GM12878 (cell line): ENCODE results near the gene CCDC87. TPM values are rescaled to one million over a fixed set of nuclear protein-coding genes. Genes with fewer than 3 reads are reported as not detected.

Experiments used
- ATAC-seq: fragments of 200-7000 bp; cut with Tn5 transposase; 3 replicates; pipeline ENCODE4 v1.9.1; 2020; ENCODE audit warnings: mild to moderate bottlenecking, moderate library complexity
- BruUV-seq: library from RNA; stranded (reverse); fragments of 400-500 nt; replicated peaks from 2 replicates; lab custom pipeline; 2021; lab: Mats Ljungman, UMichigan
- CTCF ChIA-PET: fragments of 300-600 bp; sonication (Branson Sonifier 250); formaldehyde crosslinking; extraction: SDS; loops from one replicate; lab custom pipeline; 2021; ENCODE audit warnings: inconsistent platforms; lab: Yijun Ruan, JAX
- POLR2A ChIA-PET: fragments of 350-600 bp; formaldehyde crosslinking; extraction: SDS; loops from one replicate; lab custom pipeline; 2021; ENCODE audit warnings: inconsistent platforms; lab: Charles Lee
- RAD21 ChIA-PET: fragments of 300-600 bp; sonication (Branson Sonifier 250); formaldehyde crosslinking; loops from one replicate; lab custom pipeline; 2023; ENCODE audit warnings: antibody characterized with exemption; ENCODE audit not compliant: unreplicated experiment; lab: Charles Lee
- SMC1A ChIA-PET: fragments of 300-600 bp; sonication (Branson Sonifier 250); formaldehyde crosslinking; loops from one replicate; lab custom pipeline; 2023; ENCODE audit not compliant: unreplicated experiment, uncharacterized antibody; lab: Charles Lee
- DNase-seq: peaks from one replicate; pipeline ENCODE4 v3.0.0-alpha.2; 2011; ENCODE audit warnings: low read depth, low spot score
- FAIRE-seq: peaks from 3 replicates; lab custom pipeline; 2011; peaks lifted over from hg19 to GRCh38; lab: Jason Lieb, UNC
- H2AFZ ChIP-seq: 2 replicates; pipeline ENCODE4 v1.6.0; 2011; ENCODE audit warnings: low read depth, low read length, control low read depth; ENCODE audit not compliant: control insufficient read depth
- H3K27ac ChIP-seq: 2 replicates; pipeline ENCODE4 v1.5.1; 2011; ENCODE audit warnings: control low read depth; ENCODE audit not compliant: control insufficient read depth, insufficient read depth
- H3K27me3 ChIP-seq, 2 experiments: replicated peaks in 1 of 2; 2 replicates each; pipeline versions ENCODE4 v1.6.0 to v1.6.1; 2011; ENCODE audit warnings: low read length in 1 of 2; ENCODE audit not compliant: control insufficient read depth in 2 of 2, insufficient read depth in 2 of 2
- H3K36me3 ChIP-seq, 2 experiments: 2 replicates each; pipeline ENCODE4 v1.5.1; 2011; ENCODE audit warnings: low read length in 1 of 2; ENCODE audit not compliant: control insufficient read depth in 2 of 2, insufficient read depth in 2 of 2
- H3K4me1 ChIP-seq: 2 replicates; pipeline ENCODE4 v1.6.1; 2011; ENCODE audit warnings: mild to moderate bottlenecking, low read length, moderate library complexity, mixed read lengths; ENCODE audit not compliant: control insufficient read depth, insufficient read depth
- H3K4me2 ChIP-seq: 2 replicates; pipeline ENCODE4 v1.6.0; 2011; ENCODE audit warnings: control low read depth; ENCODE audit not compliant: control insufficient read depth, insufficient read depth
- H3K4me3 ChIP-seq: fragments of 200-600 bp; sonication (generic); 2 replicates; pipeline ENCODE4 v1.5.1; 2016
- H3K79me2 ChIP-seq: 2 replicates; pipeline ENCODE4 v1.6.0; 2011; ENCODE audit warnings: low read length; ENCODE audit not compliant: control insufficient read depth, insufficient read depth
- H3K9ac ChIP-seq: 2 replicates; pipeline ENCODE4 v1.8.0; 2011; ENCODE audit warnings: low read length, control low read depth, mixed read lengths; ENCODE audit not compliant: control insufficient read depth, insufficient read depth
- H3K9me3 ChIP-seq: replicated peaks from 3 replicates; pipeline ENCODE4 v1.5.1; 2011; ENCODE audit warnings: mild to moderate bottlenecking, low read length; ENCODE audit not compliant: control insufficient read depth, insufficient read depth
- H4K20me1 ChIP-seq: 2 replicates; pipeline ENCODE4 v1.6.0; 2011; ENCODE audit not compliant: control insufficient read depth, insufficient read depth
- NFYB ChIP-seq: IDR thresholded peaks from 2 replicates; pipeline ENCODE4 v1.6.1; 2011; ENCODE audit warnings: low read depth, mild to moderate bottlenecking, low read length, improper control_type of control experiment, moderate library complexity; ENCODE audit not compliant: insufficient read depth
- RFX5 ChIP-seq: IDR thresholded peaks from 2 replicates; pipeline ENCODE4 v1.6.1; 2011; ENCODE audit warnings: low read depth, low read length, improper control_type of control experiment
- SRF ChIP-seq, 2 experiments: IDR thresholded peaks; 2 replicates each; pipeline ENCODE4 v1.6.1; 2011; ENCODE audit warnings: low read depth in 2 of 2, low read length in 2 of 2, mild to moderate bottlenecking in 1 of 2, moderate library complexity in 1 of 2
- WGBS: methylation state at CpG from one replicate; pipeline ENCODE4 v1.1.6; 2016; ENCODE audit warnings: low lambda C conversion rate; ENCODE audit not compliant: insufficient replicate concordance, insufficient coverage; ENCODE audit errors: missing lambda C conversion rate; 5-methylcytosine and 5-hydroxymethylcytosine counted together
- in situ Hi-C: fragments of 300-500 bp; cut with MboI; formaldehyde crosslinking; loops from 9 replicates; pipeline ENCODE4 v1.14.3; 2018; ENCODE audit warnings: mixed read lengths
- intact Hi-C: fragments of 100-400 bp; cut with micrococcal nuclease; formaldehyde crosslinking; loops from one replicate; pipeline ENCODE4 v1.14.2; 2022; ENCODE audit not compliant: unreplicated experiment
- polyA plus RNA-seq, 11 experiments: library from polyadenylated mRNA; depleted of rRNA in 4 of 11; unstranded in 6 of 11; stranded (reverse) in 5 of 11; fragments of >200 nt; fragmentation: Nextera tagmentation in 4 of 11; fragmentation: Illumina TruSeq in 1 of 11; extraction: Ambion mirVana in 4 of 11; extraction: Trizol in 1 of 11; gene quantifications; 1 replicate in 1 of 11; 2 replicates in 10 of 11; pipeline versions ENCODE4 v1.2.1 to v1.2.3, GENCODE V29; 2011 to 2016; ENCODE audit warnings: inconsistent platforms in 2 of 11, missing spikeins in 2 of 11, low read depth in 1 of 11
- total RNA-seq, 4 experiments: library from RNA; depleted of rRNA in 3 of 4; stranded (reverse); fragments of >200 nt in 3 of 4; fragmentation: Illumina TruSeq in 1 of 4; extraction: Trizol in 1 of 4; gene quantifications; 2 replicates each; pipeline versions ENCODE4 v1.2.1 to v1.2.3, GENCODE V29; 2013 to 2021
- TF ChIP-seq, protein P1 (sequence below): fragments of 450-650 bp; conservative IDR thresholded peaks from 2 replicates; pipeline ENCODE4 v1.6.1; 2017; ENCODE audit warnings: mild to moderate bottlenecking, moderate library complexity
- TF ChIP-seq, protein P2 (sequence below): fragments of 450-650 bp; IDR thresholded peaks from 2 replicates; pipeline ENCODE4 v1.6.1; 2018; ENCODE audit warnings: borderline replicate concordance, mild to moderate bottlenecking; ENCODE audit not compliant: partially characterized antibody
- TF ChIP-seq, protein P3 (sequence below): fragments of 450-650 bp; IDR thresholded peaks from 2 replicates; pipeline ENCODE4 v1.6.1; 2017; ENCODE audit warnings: mild to moderate bottlenecking, low read depth, inconsistent platforms; ENCODE audit not compliant: poor library complexity, severe bottlenecking
- TF ChIP-seq, protein P4 (sequence below): fragments of 450-650 bp; IDR thresholded peaks from 2 replicates; pipeline ENCODE4 v1.6.1; 2016; ENCODE audit warnings: mild to moderate bottlenecking

CCDC87 gene
- total and polyA plus RNA-seq, 10 of the 15 experiments (the other 5 are each of a cell fraction or from before 2014, with no cell fraction given): 0.02 to 0.17 (median 0.09) TPM; not detected in 3

DNA sequence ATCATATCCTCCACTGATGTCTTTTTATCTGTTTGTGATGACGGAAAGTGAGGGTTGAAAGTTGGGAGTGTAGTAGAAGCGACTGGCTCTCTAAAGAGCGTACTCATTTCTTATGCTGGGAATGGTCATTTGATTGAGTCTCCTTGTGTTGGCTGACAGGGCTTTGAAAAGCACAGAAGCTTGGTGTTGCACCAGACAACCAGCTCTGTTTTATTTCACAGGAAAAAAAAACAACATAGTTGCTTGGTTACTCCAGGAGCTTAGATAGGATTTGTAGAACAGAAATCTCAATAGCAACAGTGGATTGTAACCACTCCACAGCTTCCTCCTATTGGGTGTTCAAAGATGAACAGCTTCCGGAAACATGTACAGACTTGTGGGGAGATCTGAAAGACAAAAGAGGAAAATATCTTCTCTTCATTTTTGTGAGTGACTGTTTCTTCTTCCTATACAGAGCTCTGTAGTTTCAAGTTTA lies 26.3 kb upstream of the CCDC87 start:
- peak overlapping the region; percentile 70 for H3K9ac ChIP-seq
- H2AFZ ChIP-seq: no peak overlapping the region
- BruUV-seq: no TSS peak
- CTCF ChIA-PET: interaction anchor here (0.6 to 10.1 kb wide), 8 partner anchors 17 to 884 kb away, joined by 3 to 71 read pairs (median 4); partner anchors contain the start of genes CCDC87, CCS, RBM4 and RBM4B
- FAIRE-seq: no peak
- peak overlapping the region; percentile 40 for H3K27ac ChIP-seq
- POLR2A ChIA-PET: interaction anchor here (0.8 to 8.7 kb wide), 8 partner anchors 9 to 40 kb away, joined by 3 to 105 read pairs (median 4); partner anchors contain the start of genes CCDC87, CCS and RBM4
- H3K27me3 ChIP-seq: no peaks in the 10 kb centered on the region
- H3K4me2 ChIP-seq: peak overlapping the region; percentile 64
- H3K4me3 ChIP-seq: peak overlapping the region; percentile 90
- peaks cover 6 to 24% of the 10 kb centered on the region in 2 experiments; a peak in 3 of 4 replicates for H3K36me3 ChIP-seq
- H3K4me1 ChIP-seq: 0 out of 2 replicates have a peak, but pooled peaks cover 2% of the 10 kb centered on the region
- RAD21 ChIA-PET: interaction anchor here (0.6 to 3.8 kb wide), 10 partner anchors 10 to 73 kb away, joined by 3 to 25 read pairs (median 4); partner anchors contain the start of genes ACTN3, CCDC87, CCS and RBM4
- intact Hi-C loops (no loop called here), in situ Hi-C loops (no loop called here)
- WGBS: 36% methylated on average over 4 of the region's 4 CpGs
- peak; percentile 26 for ATAC-seq
- H3K79me2 ChIP-seq: peaks cover 81% of the 10 kb centered on the region
- no peak for DNase-seq
- TF ChIP-seq RFX5 (peak; percentile 49; the same call in 1 of the 2 replicates), SRF (IDR thresholded peaks at IDR 0.05; ENCODE audit: low read depth in 2 of 2, low read length in 2 of 2) (no peak), NFYB (peak; percentile 86)
- TF ChIP-seq, protein P1, sequence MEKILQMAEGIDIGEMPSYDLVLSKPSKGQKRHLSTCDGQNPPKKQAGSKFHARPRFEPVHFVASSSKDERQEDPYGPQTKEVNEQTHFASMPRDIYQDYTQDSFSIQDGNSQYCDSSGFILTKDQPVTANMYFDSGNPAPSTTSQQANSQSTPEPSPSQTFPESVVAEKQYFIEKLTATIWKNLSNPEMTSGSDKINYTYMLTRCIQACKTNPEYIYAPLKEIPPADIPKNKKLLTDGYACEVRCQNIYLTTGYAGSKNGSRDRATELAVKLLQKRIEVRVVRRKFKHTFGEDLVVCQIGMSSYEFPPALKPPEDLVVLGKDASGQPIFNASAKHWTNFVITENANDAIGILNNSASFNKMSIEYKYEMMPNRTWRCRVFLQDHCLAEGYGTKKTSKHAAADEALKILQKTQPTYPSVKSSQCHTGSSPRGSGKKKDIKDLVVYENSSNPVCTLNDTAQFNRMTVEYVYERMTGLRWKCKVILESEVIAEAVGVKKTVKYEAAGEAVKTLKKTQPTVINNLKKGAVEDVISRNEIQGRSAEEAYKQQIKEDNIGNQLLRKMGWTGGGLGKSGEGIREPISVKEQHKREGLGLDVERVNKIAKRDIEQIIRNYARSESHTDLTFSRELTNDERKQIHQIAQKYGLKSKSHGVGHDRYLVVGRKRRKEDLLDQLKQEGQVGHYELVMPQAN: no peak
- TF ChIP-seq, protein P2, sequence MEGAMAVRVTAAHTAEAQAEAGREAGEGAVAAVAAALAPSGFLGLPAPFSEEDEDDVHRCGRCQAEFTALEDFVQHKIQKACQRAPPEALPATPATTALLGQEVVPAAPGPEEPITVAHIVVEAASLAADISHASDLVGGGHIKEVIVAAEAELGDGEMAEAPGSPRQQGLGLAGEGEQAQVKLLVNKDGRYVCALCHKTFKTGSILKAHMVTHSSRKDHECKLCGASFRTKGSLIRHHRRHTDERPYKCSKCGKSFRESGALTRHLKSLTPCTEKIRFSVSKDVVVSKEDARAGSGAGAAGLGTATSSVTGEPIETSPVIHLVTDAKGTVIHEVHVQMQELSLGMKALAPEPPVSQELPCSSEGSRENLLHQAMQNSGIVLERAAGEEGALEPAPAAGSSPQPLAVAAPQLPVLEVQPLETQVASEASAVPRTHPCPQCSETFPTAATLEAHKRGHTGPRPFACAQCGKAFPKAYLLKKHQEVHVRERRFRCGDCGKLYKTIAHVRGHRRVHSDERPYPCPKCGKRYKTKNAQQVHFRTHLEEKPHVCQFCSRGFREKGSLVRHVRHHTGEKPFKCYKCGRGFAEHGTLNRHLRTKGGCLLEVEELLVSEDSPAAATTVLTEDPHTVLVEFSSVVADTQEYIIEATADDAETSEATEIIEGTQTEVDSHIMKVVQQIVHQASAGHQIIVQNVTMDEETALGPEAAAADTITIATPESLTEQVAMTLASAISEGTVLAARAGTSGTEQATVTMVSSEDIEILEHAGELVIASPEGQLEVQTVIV: no peak
- TF ChIP-seq, protein P3, sequence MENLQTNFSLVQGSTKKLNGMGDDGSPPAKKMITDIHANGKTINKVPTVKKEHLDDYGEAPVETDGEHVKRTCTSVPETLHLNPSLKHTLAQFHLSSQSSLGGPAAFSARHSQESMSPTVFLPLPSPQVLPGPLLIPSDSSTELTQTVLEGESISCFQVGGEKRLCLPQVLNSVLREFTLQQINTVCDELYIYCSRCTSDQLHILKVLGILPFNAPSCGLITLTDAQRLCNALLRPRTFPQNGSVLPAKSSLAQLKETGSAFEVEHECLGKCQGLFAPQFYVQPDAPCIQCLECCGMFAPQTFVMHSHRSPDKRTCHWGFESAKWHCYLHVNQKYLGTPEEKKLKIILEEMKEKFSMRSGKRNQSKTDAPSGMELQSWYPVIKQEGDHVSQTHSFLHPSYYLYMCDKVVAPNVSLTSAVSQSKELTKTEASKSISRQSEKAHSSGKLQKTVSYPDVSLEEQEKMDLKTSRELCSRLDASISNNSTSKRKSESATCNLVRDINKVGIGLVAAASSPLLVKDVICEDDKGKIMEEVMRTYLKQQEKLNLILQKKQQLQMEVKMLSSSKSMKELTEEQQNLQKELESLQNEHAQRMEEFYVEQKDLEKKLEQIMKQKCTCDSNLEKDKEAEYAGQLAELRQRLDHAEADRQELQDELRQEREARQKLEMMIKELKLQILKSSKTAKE: peak; percentile 72
- TF ChIP-seq, protein P4, sequence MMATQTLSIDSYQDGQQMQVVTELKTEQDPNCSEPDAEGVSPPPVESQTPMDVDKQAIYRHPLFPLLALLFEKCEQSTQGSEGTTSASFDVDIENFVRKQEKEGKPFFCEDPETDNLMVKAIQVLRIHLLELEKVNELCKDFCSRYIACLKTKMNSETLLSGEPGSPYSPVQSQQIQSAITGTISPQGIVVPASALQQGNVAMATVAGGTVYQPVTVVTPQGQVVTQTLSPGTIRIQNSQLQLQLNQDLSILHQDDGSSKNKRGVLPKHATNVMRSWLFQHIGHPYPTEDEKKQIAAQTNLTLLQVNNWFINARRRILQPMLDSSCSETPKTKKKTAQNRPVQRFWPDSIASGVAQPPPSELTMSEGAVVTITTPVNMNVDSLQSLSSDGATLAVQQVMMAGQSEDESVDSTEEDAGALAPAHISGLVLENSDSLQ: peak; percentile 62; the same call in 1 of the 2 replicates
- peaks cover 29% of the 10 kb centered on the region for H4K20me1 ChIP-seq
- no peaks in the 10 kb centered on the region for H3K9me3 ChIP-seq
- SMC1A ChIA-PET: interaction anchor here (0.8 to 5.2 kb wide), 13 partner anchors 8 to 223 kb away, joined by 3 to 28 read pairs (median 4); partner anchors contain the start of genes CCDC87, CCS, RBM4 and RBM4B
